Transverse colon (tissue), 4 donors: Measurements from ENCODE around the gene RELN.

ENCODE experiments used
- CTCF ChIP-seq, 5 experiments: fragments of 200-600 bp in 3 of 5; fragments of 450-650 bp in 2 of 5; sonication (generic) in 3 of 5; IDR thresholded peaks; 1 replicate in 2 of 5; 2 replicates in 3 of 5; pipeline ENCODE4 v1.5.1; 2016 to 2017; ENCODE audit warnings: antibody characterized with exemption in 5 of 5, inconsistent platforms in 3 of 5, mild to moderate bottlenecking in 2 of 5, moderate library complexity in 1 of 5
- EP300 ChIP-seq: sonication (generic); formaldehyde crosslinking; IDR thresholded peaks from one replicate; pipeline ENCODE4 v1.6.1; 2017; ENCODE audit warnings: antibody characterized with exemption, low read depth
- POLR2A ChIP-seq: fragments of 450-650 bp; IDR thresholded peaks from one replicate; pipeline ENCODE4 v1.6.1; 2016; ENCODE audit warnings: antibody characterized with exemption, mild to moderate bottlenecking, moderate library complexity
- POLR2AphosphoS5 ChIP-seq, 3 donors: sonication (generic); formaldehyde crosslinking; IDR thresholded peaks; one replicate each; pipeline ENCODE4 v1.6.1; 2016; ENCODE audit warnings: antibody characterized with exemption in 3 of 3

- no peak for TF ChIP-seq POLR2A
- TF ChIP-seq CTCF (IDR thresholded peaks at IDR 0.05) = no peak
- no peak for TF ChIP-seq EP300
- TF ChIP-seq POLR2AphosphoS5 (IDR thresholded peaks at IDR 0.05) = no peak
Observed at GRCh38 chr7:103694304-103694703, 295.2 kb downstream of the RELN start.
